Gastrocnemius medialis (tissue), 4 donors: Measurements from ENCODE around the gene CASZ1. TPM values are rescaled to one million over a fixed set of nuclear protein-coding genes. Genes with fewer than 3 reads are reported as not detected.

Experiments used
- total RNA-seq, 4 donors: library from RNA; depleted of rRNA; stranded (reverse); fragments of >200 nt; gene quantifications; one replicate each; pipeline versions ENCODE4 v1.1.0 to v1.2.3, GENCODE V29; 2016

The CASZ1 gene
- total RNA-seq, 4 donors from 2014 or later, result 19.1 to 121 (median 80.6) TPM

Other genes with a start within 250 kb of the CASZ1 start
- gene TARDBP, start 216.0 kb upstream of the CASZ1 start, total RNA-seq, result 100 to 1,000 TPM in 1 of 4 donors, 10 to 100 TPM in 3; 72.0 to 101 (median 85.5) TPM